Islet of Langerhans (tissue), 1 donor: ENCODE results near the gene CRYBG2.
A peak's percentile ranks its signal among the peaks of the same experiment; 100 is the strongest.
"Not testable (repeated sequence)": the region's sequence is repeated elsewhere in the genome, so short reads cannot be mapped to it uniquely, and the experiment has no call there.

Experiments used
- FAIRE-seq: peaks from one replicate; lab custom pipeline; 2011; peaks lifted over from hg19 to GRCh38; lab: Jason Lieb, UNC

The CRYBG2 gene

GRCh38 chr1:26317612-26318337 is 36.2 kb downstream of the CRYBG2 start, which contains the start of gene CD52:
TSS of gene CD52 (plus strand) at chr1:26317958. CDS start at chr1:26318018, 60 bp downstream.
- FAIRE-seq, result no peak

GRCh38 chr1:26317146-26317545 is 36.8 kb downstream of the CRYBG2 start:
- FAIRE-seq, result no peak

GRCh38 chr1:26315874-26316850 is 37.8 kb downstream of the CRYBG2 start:
- FAIRE-seq, result no peak

GRCh38 chr1:26314501-26314900 is 39.4 kb downstream of the CRYBG2 start:
- FAIRE-seq, result no peak

GRCh38 chr1:26307966-26308899 is 45.7 kb downstream of the CRYBG2 start:
- not testable (repeated sequence) for FAIRE-seq

GRCh38 chr1:26307363-26307781 is 46.6 kb downstream of the CRYBG2 start:
- FAIRE-seq, result no peak

GRCh38 chr1:26306290-26307229 is 47.4 kb downstream of the CRYBG2 start, which contains the start of gene UBXN11:
TSS of gene UBXN11 (minus strand) at chr1:26306636. CDS start at chr1:26302883, 3,753 bp downstream.
- FAIRE-seq, result peak; percentile 66

GRCh38 chr1:26305667-26306289 is 48.2 kb downstream of the CRYBG2 start:
- FAIRE-seq, result no peak

- no peak for FAIRE-seq
These were observed 51.1 kb downstream of the CRYBG2 start for GRCh38 chr1:26302733-26303405.

- no peak for FAIRE-seq
These were observed 53.2 kb downstream of the CRYBG2 start for GRCh38 chr1:26300578-26301275.

GRCh38 chr1:26297791-26298124 is 56.2 kb downstream of the CRYBG2 start:
- FAIRE-seq, result no peak

GRCh38 chr1:26297057-26297790 is 56.7 kb downstream of the CRYBG2 start:
- FAIRE-seq, result no peak

- FAIRE-seq, result no peak
These were observed 57.4 kb downstream of the CRYBG2 start for GRCh38 chr1:26296340-26297056.

GRCh38 chr1:26295194-26296138 is 58.5 kb downstream of the CRYBG2 start:
- FAIRE-seq, result no peak

GRCh38 chr1:26293911-26294463 is 59.9 kb downstream of the CRYBG2 start:
- FAIRE-seq, result no peak

GRCh38 chr1:26292735-26293134 is 61.2 kb downstream of the CRYBG2 start:
- not testable (repeated sequence) for FAIRE-seq
